ENCODE data around the gene USP54. TPM values are rescaled to one million over a fixed set of nuclear protein-coding genes. Genes with fewer than 3 reads are reported as not detected.
A peak's percentile ranks its signal among the peaks of the same experiment; 100 is the strongest.
"Not testable (repeated sequence)": the region's sequence is repeated elsewhere in the genome, so short reads cannot be mapped to it uniquely, and the experiment has no call there.

The USP54 gene
- total RNA-seq, 4 donors from 2014 or later: 96.6 to 172 (median 125) TPM

- peaks cover 0 to 20% (median 11%) of the 10 kb centered on the region in 4 donors for H3K4me1 ChIP-seq
- 1% methylated on average over 46 of the region's 46 CpGs for WGBS, 2 donors
- no peaks in the 10 kb centered on the region for H3K9me3 ChIP-seq
- peaks cover 0 to 5% (median 0%) of the 10 kb centered on the region in 3 donors for H3K36me3 ChIP-seq
- peak overlapping the region; percentile 82 to 96 (median 89) for H3K4me3 ChIP-seq
- no peaks in the 10 kb centered on the region for H3K27me3 ChIP-seq
- peak overlapping the region; percentile 44 to 97 (median 88) for H3K27ac ChIP-seq
- DNase-seq (ENCODE audit: low spot score in 2 of 2): no peak
- TF ChIP-seq CTCF (IDR thresholded peaks at IDR 0.05): no peak
- no peak for TF ChIP-seq EP300 (IDR thresholded peaks at IDR 0.05)
- TF ChIP-seq POLR2A (IDR thresholded peaks at IDR 0.05): no peak
Measured at GRCh38 chr10:73625004-73625883, 34.1 kb upstream of the USP54 start.

GRCh38 chr10:73623056-73623455 lies 31.9 kb upstream of the USP54 start:
- Histone ChIP-seq H3K4me1 (peaks cover 0 to 20% (median 11%) of the 10 kb centered on the region in 4 donors), H3K27ac (no peak overlapping the region), H3K4me3 (no peak overlapping the region), H3K36me3 (peaks cover 0 to 9% (median 0%) of the 10 kb centered on the region in 3 donors), H3K27me3 (no peaks in the 10 kb centered on the region), H3K9me3 (no peaks in the 10 kb centered on the region)
- TF ChIP-seq EP300 (IDR thresholded peaks at IDR 0.05): no peak
- TF ChIP-seq POLR2A (IDR thresholded peaks at IDR 0.05): no peak
- no peak for TF ChIP-seq CTCF (IDR thresholded peaks at IDR 0.05)
- WGBS, 2 donors: 87 to 88% methylated on average over 4 of the region's 4 CpGs
- DNase-seq (ENCODE audit: low spot score in 2 of 2): no peak

DNA sequence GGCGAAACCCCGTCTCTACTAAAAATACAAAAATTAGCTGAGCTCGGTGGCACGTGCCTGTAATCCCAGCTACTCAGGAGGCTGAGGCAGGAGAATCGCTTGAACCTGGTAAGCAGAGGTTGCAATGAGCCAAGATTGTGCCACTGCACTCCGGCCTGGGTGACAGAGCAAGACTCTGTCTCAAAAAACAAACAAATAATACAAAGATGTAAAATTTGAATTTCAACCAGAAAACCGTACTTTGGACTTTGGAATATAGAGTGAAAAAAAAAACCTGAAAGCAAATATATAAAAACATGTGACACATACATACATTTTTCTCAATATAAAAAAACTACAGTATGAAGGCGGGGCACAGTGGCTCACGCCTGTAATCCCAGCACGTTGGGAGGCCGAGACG lies 29.8 kb upstream of the USP54 start:
- WGBS, 2 donors: 91 to 92% methylated on average over 12 of the region's 12 CpGs
- DNase-seq (ENCODE audit: low spot score in 2 of 2); H3K9me3 ChIP-seq: not testable (repeated sequence)

GRCh38 chr10:73617143-73617542 lies 26.0 kb upstream of the USP54 start:
- DNase-seq (ENCODE audit: low spot score in 2 of 2); H3K4me1 ChIP-seq; H3K27ac ChIP-seq; H3K9me3 ChIP-seq; H3K4me3 ChIP-seq; H3K27me3 ChIP-seq: not testable (repeated sequence)
- peaks cover 0 to 14% (median 0%) of the 10 kb centered on the region in 3 donors for H3K36me3 ChIP-seq
- 91 to 95% methylated on average over 8 of the region's 8 CpGs for WGBS, 2 donors

More for the DNA sequence above, 29.8 kb upstream of the USP54 start:
- H3K27ac ChIP-seq, H3K4me3 ChIP-seq, H3K4me1 ChIP-seq, H3K27me3 ChIP-seq: not testable (repeated sequence)
- H3K36me3 ChIP-seq: peaks cover 0 to 14% (median 0%) of the 10 kb centered on the region in 3 donors

- H3K4me3 ChIP-seq: no peak overlapping the region
- H3K27ac ChIP-seq: no peak overlapping the region
- TF ChIP-seq CTCF (IDR thresholded peaks at IDR 0.05): no peak
- H3K36me3 ChIP-seq: peaks cover 0 to 9% (median 0%) of the 10 kb centered on the region in 3 donors
- 88% methylated on average over 3 of the region's 3 CpGs for WGBS, 2 donors
- no peaks in the 10 kb centered on the region for H3K27me3 ChIP-seq
- no peak for DNase-seq (ENCODE audit: low spot score in 2 of 2)
- no peaks in the 10 kb centered on the region for H3K9me3 ChIP-seq
- H3K4me1 ChIP-seq: no peaks in the 10 kb centered on the region
Measured at GRCh38 chr10:73614720-73615119, 23.6 kb upstream of the USP54 start.

GRCh38 chr10:73609116-73609515 lies 18.0 kb upstream of the USP54 start:
- peaks cover 0 to 7% (median 0%) of the 10 kb centered on the region in 3 donors for H3K36me3 ChIP-seq
- no peak overlapping the region for H3K4me3 ChIP-seq
- 85 to 86% methylated on average over 4 of the region's 4 CpGs for WGBS, 2 donors
- TF ChIP-seq CTCF (IDR thresholded peaks at IDR 0.05): no peak
- TF ChIP-seq EP300 (IDR thresholded peaks at IDR 0.05): no peak
- no peak for TF ChIP-seq POLR2A (IDR thresholded peaks at IDR 0.05)
- no peaks in the 10 kb centered on the region for H3K4me1 ChIP-seq
- H3K27me3 ChIP-seq: no peaks in the 10 kb centered on the region
- H3K27ac ChIP-seq: no peak overlapping the region
- H3K9me3 ChIP-seq: no peaks in the 10 kb centered on the region
- DNase-seq (ENCODE audit: low spot score in 2 of 2): no peak

All from tibial nerve (tissue), 4 donors.